Measurements from ENCODE around the gene DDTL.

- no peak for TF ChIP-seq CTCF (conservative IDR thresholded peaks at IDR 0.05)
- TF ChIP-seq EZH2 (IDR thresholded peaks at IDR 0.05; ENCODE audit: low read depth) = no peak
Measured at GRCh38 chr22:23970201-23970641, 3.5 kb downstream of the DDTL start.

Measured in PC-9 (cell line).